ENCODE measurements around the gene RFPL4AL1.

Gene RFPL4AL1

GRCh38 chr19:55777528-55777927 lies 8.6 kb downstream of the RFPL4AL1 start:
- Histone ChIP-seq H3K9ac (ENCODE audit: low read length) (no peak overlapping the region), H3K36me3 (ENCODE audit: control insufficient read depth, insufficient read depth, low read length) (no peaks in the 10 kb centered on the region), H3K4me3 (ENCODE audit: low read length) (no peak overlapping the region), H2BK120ac (ENCODE audit: low read depth, low read length) (no peak overlapping the region), H2BK15ac (replicated peaks; ENCODE audit: low read depth) (no peak overlapping the region), H3K56ac (ENCODE audit: low read length) (no peak overlapping the region), H2AK5ac (ENCODE audit: low read length) (no peak overlapping the region), H4K8ac (ENCODE audit: low read depth, low read length) (no peak overlapping the region), H3K23ac (ENCODE audit: low read length) (no peak overlapping the region), H3K4me1 (ENCODE audit: control insufficient read depth, low read depth, low read length) (no peaks in the 10 kb centered on the region), H3K79me2 (ENCODE audit: control insufficient read depth, insufficient read depth, low read length) (no peaks in the 10 kb centered on the region), H3K4me2 (ENCODE audit: low read length) (no peak overlapping the region), H4K5ac (ENCODE audit: low read length) (no peak overlapping the region), H3K79me1 (ENCODE audit: low read length) (no peaks in the 10 kb centered on the region), H3K18ac (ENCODE audit: low read length) (no peak overlapping the region), H2BK5ac (ENCODE audit: low read length) (no peak overlapping the region), H3K4ac (ENCODE audit: low read depth, low read length) (no peak overlapping the region), H3K27ac (ENCODE audit: low read depth, low read length) (no peak overlapping the region), H3K27me3 (ENCODE audit: insufficient read depth, low read length, poor library complexity) (no peaks in the 10 kb centered on the region)
- DNase-seq: no peak
- WGBS (ENCODE audit: extremely low coverage, insufficient coverage, low lambda C conversion rate): no CpG with 5 or more reads among the region's 7 CpGs

GRCh38 chr19:55778331-55778730 lies 9.4 kb downstream of the RFPL4AL1 start:
- H3K27me3 ChIP-seq (ENCODE audit: insufficient read depth, low read length, poor library complexity): no peaks in the 10 kb centered on the region
- no peaks in the 10 kb centered on the region for H3K79me1 ChIP-seq (ENCODE audit: low read length)
- H3K4ac ChIP-seq (ENCODE audit: low read depth, low read length): no peak overlapping the region
- H3K27ac ChIP-seq (ENCODE audit: low read depth, low read length): no peak overlapping the region
- no peak overlapping the region for H4K8ac ChIP-seq (ENCODE audit: low read depth, low read length)
- no peak overlapping the region for H3K4me2 ChIP-seq (ENCODE audit: low read length)
- no peak overlapping the region for H2AK5ac ChIP-seq (ENCODE audit: low read length)
- DNase-seq: no peak
- no peak overlapping the region for H2BK15ac ChIP-seq (replicated peaks; ENCODE audit: low read depth)
- no peak overlapping the region for H3K9ac ChIP-seq (ENCODE audit: low read length)
- no peak overlapping the region for H3K23ac ChIP-seq (ENCODE audit: low read length)
- H2BK120ac ChIP-seq (ENCODE audit: low read depth, low read length): no peak overlapping the region
- H2BK5ac ChIP-seq (ENCODE audit: low read length): no peak overlapping the region
- H3K79me2 ChIP-seq (ENCODE audit: control insufficient read depth, insufficient read depth, low read length): no peaks in the 10 kb centered on the region
- whole genome bisulfite sequencing (ENCODE audit: extremely low coverage, insufficient coverage, low lambda C conversion rate): no CpG with 5 or more reads among the region's 16 CpGs
- no peak overlapping the region for H3K56ac ChIP-seq (ENCODE audit: low read length)
- no peak overlapping the region for H3K18ac ChIP-seq (ENCODE audit: low read length)
- no peaks in the 10 kb centered on the region for H3K4me1 ChIP-seq (ENCODE audit: control insufficient read depth, low read depth, low read length)
- no peak overlapping the region for H3K4me3 ChIP-seq (ENCODE audit: low read length)
- H4K5ac ChIP-seq (ENCODE audit: low read length): no peak overlapping the region
- no peaks in the 10 kb centered on the region for H3K36me3 ChIP-seq (ENCODE audit: control insufficient read depth, insufficient read depth, low read length)

- WGBS (ENCODE audit: extremely low coverage, insufficient coverage, low lambda C conversion rate): no CpG with 5 or more reads among the region's 5 CpGs
- H3K79me1 ChIP-seq (ENCODE audit: low read length): no peaks in the 10 kb centered on the region
- no peak overlapping the region for H3K18ac ChIP-seq (ENCODE audit: low read length)
- no peak overlapping the region for H2AK5ac ChIP-seq (ENCODE audit: low read length)
- H4K5ac ChIP-seq (ENCODE audit: low read length): no peak overlapping the region
- no peak overlapping the region for H3K4me2 ChIP-seq (ENCODE audit: low read length)
- H4K8ac ChIP-seq (ENCODE audit: low read depth, low read length): no peak overlapping the region
- no peaks in the 10 kb centered on the region for H3K4me1 ChIP-seq (ENCODE audit: control insufficient read depth, low read depth, low read length)
- no peak overlapping the region for H3K27ac ChIP-seq (ENCODE audit: low read depth, low read length)
- no peak overlapping the region for H3K9ac ChIP-seq (ENCODE audit: low read length)
- H3K4ac ChIP-seq (ENCODE audit: low read depth, low read length): no peak overlapping the region
- H2BK120ac ChIP-seq (ENCODE audit: low read depth, low read length): no peak overlapping the region
- H2BK5ac ChIP-seq (ENCODE audit: low read length): no peak overlapping the region
- H3K23ac ChIP-seq (ENCODE audit: low read length): no peak overlapping the region
- H3K4me3 ChIP-seq (ENCODE audit: low read length): no peak overlapping the region
- H3K56ac ChIP-seq (ENCODE audit: low read length): no peak overlapping the region
- no peak overlapping the region for H2BK15ac ChIP-seq (replicated peaks; ENCODE audit: low read depth)
- H3K79me2 ChIP-seq (ENCODE audit: control insufficient read depth, insufficient read depth, low read length): no peaks in the 10 kb centered on the region
- no peak for DNase-seq
- H3K36me3 ChIP-seq (ENCODE audit: control insufficient read depth, insufficient read depth, low read length): no peaks in the 10 kb centered on the region
- no peaks in the 10 kb centered on the region for H3K27me3 ChIP-seq (ENCODE audit: insufficient read depth, low read length, poor library complexity)
Measured at GRCh38 chr19:55781112-55781511, 12.2 kb downstream of the RFPL4AL1 start.

- Histone ChIP-seq H3K56ac (ENCODE audit: low read length) (no peak overlapping the region), H2BK120ac (ENCODE audit: low read depth, low read length) (no peak overlapping the region)
Measured at GRCh38 chr19:55795021-55795420, 26.1 kb downstream of the RFPL4AL1 start.

GRCh38 chr19:55801416-55801815 lies 32.5 kb downstream of the RFPL4AL1 start:
- H3K4me1 ChIP-seq (ENCODE audit: control insufficient read depth, low read depth, low read length): no peaks in the 10 kb centered on the region
- DNase-seq: no peak
- H3K4me3 ChIP-seq (ENCODE audit: low read length): no peak overlapping the region
- no CpG with 5 or more reads among the region's 7 CpGs for WGBS (ENCODE audit: extremely low coverage, insufficient coverage, low lambda C conversion rate)
- no peak overlapping the region for H3K27ac ChIP-seq (ENCODE audit: low read depth, low read length)
- H3K56ac ChIP-seq (ENCODE audit: low read length): no peak overlapping the region
- no peak overlapping the region for H3K4ac ChIP-seq (ENCODE audit: low read depth, low read length)
- H4K5ac ChIP-seq (ENCODE audit: low read length): no peak overlapping the region
- H2AK5ac ChIP-seq (ENCODE audit: low read length): no peak overlapping the region
- H3K36me3 ChIP-seq (ENCODE audit: control insufficient read depth, insufficient read depth, low read length): no peaks in the 10 kb centered on the region
- H3K79me1 ChIP-seq (ENCODE audit: low read length): no peaks in the 10 kb centered on the region
- no peak overlapping the region for H2BK5ac ChIP-seq (ENCODE audit: low read length)
- no peak overlapping the region for H3K23ac ChIP-seq (ENCODE audit: low read length)
- H3K18ac ChIP-seq (ENCODE audit: low read length): no peak overlapping the region
- H3K9ac ChIP-seq (ENCODE audit: low read length): no peak overlapping the region
- no peak overlapping the region for H4K8ac ChIP-seq (ENCODE audit: low read depth, low read length)
- H2BK120ac ChIP-seq (ENCODE audit: low read depth, low read length): no peak overlapping the region
- H3K4me2 ChIP-seq (ENCODE audit: low read length): no peak overlapping the region
- no peaks in the 10 kb centered on the region for H3K79me2 ChIP-seq (ENCODE audit: control insufficient read depth, insufficient read depth, low read length)
- no peaks in the 10 kb centered on the region for H3K27me3 ChIP-seq (ENCODE audit: insufficient read depth, low read length, poor library complexity)
- no peak overlapping the region for H2BK15ac ChIP-seq (replicated peaks; ENCODE audit: low read depth)

More at GRCh38 chr19:55795021-55795420, 26.1 kb downstream of the RFPL4AL1 start:
- Histone ChIP-seq H2AK5ac (ENCODE audit: low read length) (no peak overlapping the region), H2BK15ac (replicated peaks; ENCODE audit: low read depth) (no peak overlapping the region), H4K5ac (ENCODE audit: low read length) (no peak overlapping the region), H2BK5ac (ENCODE audit: low read length) (no peak overlapping the region), H4K8ac (ENCODE audit: low read depth, low read length) (no peak overlapping the region), H3K23ac (ENCODE audit: low read length) (no peak overlapping the region), H3K36me3 (ENCODE audit: control insufficient read depth, insufficient read depth, low read length) (no peaks in the 10 kb centered on the region), H3K4me2 (ENCODE audit: low read length) (no peak overlapping the region), H3K27ac (ENCODE audit: low read depth, low read length) (no peak overlapping the region), H3K79me2 (ENCODE audit: control insufficient read depth, insufficient read depth, low read length) (no peaks in the 10 kb centered on the region), H3K4ac (ENCODE audit: low read depth, low read length) (no peak overlapping the region), H3K27me3 (ENCODE audit: insufficient read depth, low read length, poor library complexity) (no peaks in the 10 kb centered on the region), H3K4me3 (ENCODE audit: low read length) (no peak overlapping the region), H3K79me1 (ENCODE audit: low read length) (no peaks in the 10 kb centered on the region), H3K18ac (ENCODE audit: low read length) (no peak overlapping the region), H3K9ac (ENCODE audit: low read length) (no peak overlapping the region), H3K4me1 (ENCODE audit: control insufficient read depth, low read depth, low read length) (no peaks in the 10 kb centered on the region)
- no CpG with 5 or more reads among the region's 11 CpGs for WGBS (ENCODE audit: extremely low coverage, insufficient coverage, low lambda C conversion rate)
- DNase-seq: no peak

GRCh38 chr19:55802281-55802680 lies 33.4 kb downstream of the RFPL4AL1 start:
- no peaks in the 10 kb centered on the region for H3K79me1 ChIP-seq (ENCODE audit: low read length)
- no peak overlapping the region for H3K56ac ChIP-seq (ENCODE audit: low read length)
- H2BK15ac ChIP-seq (replicated peaks; ENCODE audit: low read depth): no peak overlapping the region
- H3K36me3 ChIP-seq (ENCODE audit: control insufficient read depth, insufficient read depth, low read length): no peaks in the 10 kb centered on the region
- no peak overlapping the region for H3K27ac ChIP-seq (ENCODE audit: low read depth, low read length)
- no peak overlapping the region for H2AK5ac ChIP-seq (ENCODE audit: low read length)
- no peaks in the 10 kb centered on the region for H3K4me1 ChIP-seq (ENCODE audit: control insufficient read depth, low read depth, low read length)
- H3K27me3 ChIP-seq (ENCODE audit: insufficient read depth, low read length, poor library complexity): no peaks in the 10 kb centered on the region
- H3K79me2 ChIP-seq (ENCODE audit: control insufficient read depth, insufficient read depth, low read length): no peaks in the 10 kb centered on the region
- no peak overlapping the region for H3K4me3 ChIP-seq (ENCODE audit: low read length)
- H3K4me2 ChIP-seq (ENCODE audit: low read length): no peak overlapping the region
- DNase-seq: no peak
- WGBS (ENCODE audit: extremely low coverage, insufficient coverage, low lambda C conversion rate): no CpG with 5 or more reads among the region's 2 CpGs
- H4K8ac ChIP-seq (ENCODE audit: low read depth, low read length): no peak overlapping the region
- H4K5ac ChIP-seq (ENCODE audit: low read length): no peak overlapping the region
- no peak overlapping the region for H3K4ac ChIP-seq (ENCODE audit: low read depth, low read length)
- no peak overlapping the region for H2BK5ac ChIP-seq (ENCODE audit: low read length)
- no peak overlapping the region for H2BK120ac ChIP-seq (ENCODE audit: low read depth, low read length)
- no peak overlapping the region for H3K9ac ChIP-seq (ENCODE audit: low read length)
- no peak overlapping the region for H3K23ac ChIP-seq (ENCODE audit: low read length)
- H3K18ac ChIP-seq (ENCODE audit: low read length): no peak overlapping the region

All from mesendoderm (in vitro differentiated cells).